GM19193 (cell line): Measurements from ENCODE around the gene ADSL.

Source experiments
- POLR2A ChIP-seq: IDR thresholded peaks from 4 replicates; pipeline ENCODE4 v1.6.1; 2011; ENCODE audit not compliant: insufficient read depth, insufficient read length; ENCODE audit errors: extremely low read depth

Gene ADSL

GRCh38 chr22:40324468-40325305 is 21.6 kb upstream of the ADSL start:
- TF ChIP-seq POLR2A, result no peak

- no peak for TF ChIP-seq POLR2A
These were observed 21.0 kb upstream of the ADSL start for GRCh38 chr22:40325315-40325714.

GRCh38 chr22:40326905-40327735 is 19.2 kb upstream of the ADSL start:
- TF ChIP-seq POLR2A, result no peak

GRCh38 chr22:40328546-40329456 is 17.5 kb upstream of the ADSL start:
- no peak for TF ChIP-seq POLR2A

- no peak for TF ChIP-seq POLR2A
These were observed 16.8 kb upstream of the ADSL start for GRCh38 chr22:40329466-40329865.

GRCh38 chr22:40330086-40330485 is 16.2 kb upstream of the ADSL start:
- TF ChIP-seq POLR2A, result no peak

- TF ChIP-seq POLR2A, result no peak
These were observed 15.7 kb upstream of the ADSL start for GRCh38 chr22:40330615-40331014.

- no peak for TF ChIP-seq POLR2A
These were observed 14.6 kb upstream of the ADSL start for GRCh38 chr22:40331706-40332105.

- no peak for TF ChIP-seq POLR2A
These were observed 13.9 kb upstream of the ADSL start for GRCh38 chr22:40332319-40332781.

- TF ChIP-seq POLR2A, result no peak
These were observed 12.2 kb upstream of the ADSL start for GRCh38 chr22:40334060-40334459.

- no peak for TF ChIP-seq POLR2A
These were observed 11.4 kb upstream of the ADSL start for GRCh38 chr22:40334899-40335298.

GRCh38 chr22:40335358-40335757 is 10.9 kb upstream of the ADSL start:
- no peak for TF ChIP-seq POLR2A

GRCh38 chr22:40340044-40340443 is 6.3 kb upstream of the ADSL start:
- no peak for TF ChIP-seq POLR2A

- no peak for TF ChIP-seq POLR2A
These were observed 4.7 kb upstream of the ADSL start for GRCh38 chr22:40341604-40342003.

- TF ChIP-seq POLR2A, result no peak
These were observed 3.8 kb upstream of the ADSL start for GRCh38 chr22:40342521-40342920.
